RWPE2 (cell line): ENCODE data around the gene SLC25A30.

ENCODE experiments used
- ATAC-seq: fragments of 200-7000 bp; cut with Tn5 transposase; 3 replicates; pipeline ENCODE4 v1.9.1; 2021; ENCODE audit warnings: low read depth
- DNase-seq: peaks from one replicate; pipeline ENCODE4 v3.0.0-alpha.2; 2020; ENCODE audit warnings: low spot score
- H3K27ac ChIP-seq: fragments of 450-650 bp; 2 replicates; pipeline ENCODE4 v1.5.1; 2017; ENCODE audit warnings: mild to moderate bottlenecking; ENCODE audit not compliant: poor library complexity, severe bottlenecking
- H3K27me3 ChIP-seq: fragments of 250-450 bp; sonication (Bioruptor Pico); 2 replicates; pipeline ENCODE4 v1.5.1; 2021; ENCODE audit warnings: mild to moderate bottlenecking, moderate library complexity; ENCODE audit not compliant: insufficient read depth, poor library complexity, severe bottlenecking
- H3K36me3 ChIP-seq: fragments of 250-450 bp; sonication (Bioruptor Pico); 2 replicates; pipeline ENCODE4 v1.5.1; 2020; ENCODE audit warnings: low read depth, mild to moderate bottlenecking, moderate library complexity
- H3K4me1 ChIP-seq: fragments of 250-450 bp; sonication (Bioruptor Pico); 2 replicates; pipeline ENCODE4 v1.5.1; 2021; ENCODE audit warnings: mild to moderate bottlenecking, moderate library complexity; ENCODE audit not compliant: insufficient read depth, poor library complexity, severe bottlenecking
- H3K4me3 ChIP-seq: fragments of 250-450 bp; sonication (Bioruptor Pico); 2 replicates; pipeline ENCODE4 v1.5.1; 2021; ENCODE audit warnings: mild to moderate bottlenecking, moderate library complexity; ENCODE audit not compliant: severe bottlenecking
- H3K9me3 ChIP-seq: fragments of 250-450 bp; sonication (Bioruptor Pico); 2 replicates; pipeline ENCODE4 v1.5.1; 2021; ENCODE audit warnings: mild to moderate bottlenecking, moderate library complexity; ENCODE audit not compliant: severe bottlenecking
- CTCF ChIP-seq: fragments of 450-650 bp; IDR thresholded peaks from one replicate; pipeline ENCODE4 v1.5.1; 2017; ENCODE audit warnings: mild to moderate bottlenecking, moderate library complexity; ENCODE audit not compliant: poor library complexity, severe bottlenecking

SLC25A30 gene

GRCh38 chr13:45402641-45403040 lies 15.5 kb downstream of the SLC25A30 start:
- Histone ChIP-seq H3K36me3 (peaks cover 35% of the 10 kb centered on the region), H3K4me1 (no peaks in the 10 kb centered on the region), H3K4me3 (no peak overlapping the region), H3K27ac (no peak overlapping the region), H3K27me3 (no peaks in the 10 kb centered on the region), H3K9me3 (no peaks in the 10 kb centered on the region)
- ATAC-seq = no peak
- no peak for TF ChIP-seq CTCF
- DNase-seq = no peak

DNA sequence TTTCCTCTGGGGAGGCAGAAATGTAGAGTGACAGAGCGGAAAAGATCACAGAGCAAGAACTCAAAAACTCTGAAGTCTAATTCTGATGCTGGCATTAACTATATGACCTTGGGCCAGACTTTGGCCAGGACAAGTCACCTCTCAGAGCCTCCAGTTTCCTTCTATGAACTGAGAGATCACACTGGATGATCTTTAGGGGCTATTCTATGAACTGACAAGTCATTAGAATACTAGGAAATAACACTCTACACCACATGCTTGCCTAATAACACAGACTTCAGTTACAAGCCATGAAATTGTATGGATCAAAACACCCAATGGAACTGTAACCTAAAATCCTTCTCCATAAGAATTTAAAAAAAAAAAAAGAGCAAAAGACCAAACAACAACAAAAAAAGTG lies 16.9 kb downstream of the SLC25A30 start:
- Histone ChIP-seq H3K9me3 (no peaks in the 10 kb centered on the region), H3K27me3 (no peaks in the 10 kb centered on the region), H3K4me1 (no peaks in the 10 kb centered on the region), H3K4me3 (no peak overlapping the region), H3K36me3 (peaks cover 35% of the 10 kb centered on the region), H3K27ac (no peak overlapping the region)
- ATAC-seq = no peak
- no peak for DNase-seq
- no peak for TF ChIP-seq CTCF

DNA sequence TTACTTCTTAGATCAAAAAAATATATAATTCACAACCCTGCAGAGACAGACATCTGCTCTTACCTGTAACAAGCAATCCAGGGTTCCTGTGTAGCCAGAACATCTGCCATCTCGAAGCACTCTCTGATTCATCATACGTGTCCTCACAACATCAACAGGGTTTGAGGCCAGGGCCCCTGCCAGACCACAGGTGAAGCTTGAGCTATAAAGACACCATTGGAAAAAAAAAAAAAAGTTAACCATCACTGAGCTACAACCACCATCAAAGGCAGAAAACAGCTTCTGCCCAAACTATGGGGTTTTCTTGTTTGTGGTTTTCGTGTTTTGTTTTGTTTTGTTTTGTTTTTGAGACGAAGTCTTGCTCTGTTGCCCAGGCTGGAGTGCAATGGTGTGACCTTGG lies 19.3 kb downstream of the SLC25A30 start:
- DNase-seq (no peak), ATAC-seq (no peak)
- H3K36me3 ChIP-seq = peaks cover 23% of the 10 kb centered on the region
- no peak overlapping the region for H3K4me3 ChIP-seq
- TF ChIP-seq CTCF = no peak
- H3K9me3 ChIP-seq = no peaks in the 10 kb centered on the region
- H3K27ac ChIP-seq = no peak overlapping the region
- no peaks in the 10 kb centered on the region for H3K4me1 ChIP-seq
- H3K27me3 ChIP-seq = no peaks in the 10 kb centered on the region

DNA sequence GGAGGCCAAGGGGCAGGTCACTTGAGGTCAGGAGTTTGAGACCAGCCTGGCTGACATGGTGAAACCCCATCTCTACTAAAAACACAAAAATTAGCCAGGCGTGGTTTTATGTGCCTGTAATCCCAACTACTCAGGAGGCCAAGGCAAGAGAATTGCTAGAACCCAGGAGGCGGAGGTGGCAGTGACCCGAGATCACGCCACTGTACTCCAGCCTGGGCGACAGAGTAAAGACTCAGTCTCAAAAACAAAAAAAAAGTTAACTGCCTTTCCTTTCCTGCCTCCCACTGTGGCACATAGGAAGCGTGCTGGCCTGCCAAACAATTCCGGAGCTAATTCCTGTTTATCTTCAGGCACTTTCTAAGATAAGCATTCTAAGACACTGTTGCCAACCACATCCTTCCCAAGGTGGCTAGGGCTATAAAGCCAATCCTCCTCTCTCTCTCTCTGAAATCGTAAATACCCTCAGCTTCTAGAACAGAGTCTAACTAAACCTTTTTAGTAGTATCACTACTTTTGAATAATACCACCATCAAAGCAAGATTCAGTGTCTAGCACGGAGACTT lies 21.6 kb downstream of the SLC25A30 start:
- peaks cover 27% of the 10 kb centered on the region for H3K36me3 ChIP-seq

More for the DNA sequence above, 21.6 kb downstream of the SLC25A30 start:
- Histone ChIP-seq H3K4me3 (no peak overlapping the region), H3K9me3 (no peaks in the 10 kb centered on the region), H3K27ac (no peak overlapping the region), H3K27me3 (no peaks in the 10 kb centered on the region), H3K4me1 (no peaks in the 10 kb centered on the region)
- DNase-seq = no peak
- no peak for ATAC-seq
- TF ChIP-seq CTCF = no peak
